ENCODE data around the gene ATP2A1. TPM values are rescaled to one million over a fixed set of nuclear protein-coding genes. Genes with fewer than 3 reads are reported as not detected.

The ATP2A1 gene
- total and polyA plus RNA-seq, 7 donors: 169 to 2,539 (median 1,569) TPM

DNA sequence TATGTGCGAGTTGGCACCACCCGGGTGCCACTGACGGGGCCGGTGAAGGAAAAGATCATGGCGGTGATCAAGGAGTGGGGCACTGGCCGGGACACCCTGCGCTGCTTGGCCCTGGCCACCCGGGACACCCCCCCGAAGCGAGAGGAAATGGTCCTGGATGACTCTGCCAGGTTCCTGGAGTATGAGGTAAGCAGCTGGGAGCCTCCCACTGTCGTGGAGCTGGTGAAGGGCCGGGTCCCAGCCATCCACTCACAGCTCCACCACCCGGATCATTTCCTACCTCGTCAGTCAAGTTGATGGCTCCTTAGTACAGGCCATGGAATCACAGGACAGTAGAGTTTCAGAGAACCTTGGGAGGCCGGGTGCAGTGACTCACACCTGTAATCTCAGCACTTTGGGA lies 20.0 kb downstream of the ATP2A1 start:
- peak overlapping the region; percentile 72 for H3K27ac ChIP-seq
- peak; percentile 36 to 69 (median 54) for ATAC-seq
- H3K4me3 ChIP-seq: no peak overlapping the region
- intact Hi-C loops (cut with DNase I): no loop called here
- no peaks in the 10 kb centered on the region for H3K27me3 ChIP-seq (ENCODE audit: insufficient read depth in 3 of 3, low read length in 2 of 3)
- peak in 1 of 2 donors; percentile 73 for DNase-seq
- no peaks in the 10 kb centered on the region for H3K9me3 ChIP-seq
- peaks cover 0 to 96% of the 10 kb centered on the region in 2 donors for H3K36me3 ChIP-seq (ENCODE audit: insufficient read depth in 1 of 2, low read depth in 1 of 2)
- TF ChIP-seq, protein P1, sequence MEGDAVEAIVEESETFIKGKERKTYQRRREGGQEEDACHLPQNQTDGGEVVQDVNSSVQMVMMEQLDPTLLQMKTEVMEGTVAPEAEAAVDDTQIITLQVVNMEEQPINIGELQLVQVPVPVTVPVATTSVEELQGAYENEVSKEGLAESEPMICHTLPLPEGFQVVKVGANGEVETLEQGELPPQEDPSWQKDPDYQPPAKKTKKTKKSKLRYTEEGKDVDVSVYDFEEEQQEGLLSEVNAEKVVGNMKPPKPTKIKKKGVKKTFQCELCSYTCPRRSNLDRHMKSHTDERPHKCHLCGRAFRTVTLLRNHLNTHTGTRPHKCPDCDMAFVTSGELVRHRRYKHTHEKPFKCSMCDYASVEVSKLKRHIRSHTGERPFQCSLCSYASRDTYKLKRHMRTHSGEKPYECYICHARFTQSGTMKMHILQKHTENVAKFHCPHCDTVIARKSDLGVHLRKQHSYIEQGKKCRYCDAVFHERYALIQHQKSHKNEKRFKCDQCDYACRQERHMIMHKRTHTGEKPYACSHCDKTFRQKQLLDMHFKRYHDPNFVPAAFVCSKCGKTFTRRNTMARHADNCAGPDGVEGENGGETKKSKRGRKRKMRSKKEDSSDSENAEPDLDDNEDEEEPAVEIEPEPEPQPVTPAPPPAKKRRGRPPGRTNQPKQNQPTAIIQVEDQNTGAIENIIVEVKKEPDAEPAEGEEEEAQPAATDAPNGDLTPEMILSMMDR (IDR thresholded peaks at IDR 0.05): no peak
- peaks cover 7% of the 10 kb centered on the region for H3K4me1 ChIP-seq
- 64 to 83% (median 72%) methylated on average over 15 of the region's 15 CpGs for WGBS, 3 donors

GRCh38 chr16:28898942-28899341 lies 20.7 kb downstream of the ATP2A1 start:
- Histone ChIP-seq H3K9me3 (no peaks in the 10 kb centered on the region), H3K27ac (peak overlapping the region; percentile 72), H3K27me3 (ENCODE audit: insufficient read depth in 3 of 3, low read length in 2 of 3) (no peaks in the 10 kb centered on the region), H3K36me3 (ENCODE audit: insufficient read depth in 1 of 2, low read depth in 1 of 2) (peaks cover 0 to 96% of the 10 kb centered on the region in 2 donors), H3K4me3 (no peak overlapping the region), H3K4me1 (peaks cover 7% of the 10 kb centered on the region)
- intact Hi-C loops (cut with DNase I): no loop called here
- TF ChIP-seq, protein P1 (IDR thresholded peaks at IDR 0.05): no peak
- DNase-seq (no peak), ATAC-seq (peak; percentile 52 to 73 (median 64))
- 42 to 63% (median 43%) methylated on average over 4 of the region's 4 CpGs for WGBS, 3 donors

DNA sequence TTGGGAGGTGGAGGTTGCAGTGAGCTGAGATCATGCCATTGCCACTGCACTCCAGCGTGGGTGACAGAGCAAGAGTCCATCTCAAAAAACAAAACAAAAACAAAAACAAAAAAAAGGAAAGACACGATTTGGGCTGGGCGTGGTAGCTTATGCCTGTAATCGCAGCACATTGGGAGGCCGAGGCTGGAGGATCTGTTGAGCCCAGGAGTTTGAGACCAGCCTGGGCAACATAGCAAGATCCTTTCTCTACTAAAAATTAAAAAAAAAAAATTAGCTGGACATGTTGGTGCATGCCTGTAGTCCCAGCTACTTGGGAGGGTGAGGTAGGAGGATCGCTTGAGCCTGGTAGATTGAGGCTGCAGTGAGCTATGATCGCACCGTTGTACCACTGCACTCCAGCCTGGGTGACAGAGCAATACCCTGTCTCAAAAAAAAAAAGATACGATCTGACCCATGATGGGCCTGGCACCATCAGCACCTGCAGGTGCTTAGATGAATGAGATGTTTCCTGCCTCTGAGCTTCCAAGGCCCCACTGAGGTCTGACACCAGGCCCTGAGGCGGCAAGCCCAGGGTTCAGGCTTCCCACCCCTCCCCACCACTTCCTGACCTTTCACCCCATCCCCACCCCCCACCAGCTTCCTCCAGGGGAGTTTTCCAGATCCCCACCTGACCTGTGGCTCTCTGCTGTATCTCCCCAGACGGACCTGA lies 21.7 kb downstream of the ATP2A1 start:
- DNase-seq: no peak
- TF ChIP-seq, protein P1 (IDR thresholded peaks at IDR 0.05): no peak
- 76 to 87% (median 81%) methylated on average over 11 of the region's 11 CpGs for WGBS, 3 donors
- no peak for ATAC-seq
- Histone ChIP-seq H3K4me1 (peaks cover 7% of the 10 kb centered on the region), H3K9me3 (no peaks in the 10 kb centered on the region), H3K27me3 (ENCODE audit: insufficient read depth in 3 of 3, low read length in 2 of 3) (no peaks in the 10 kb centered on the region), H3K36me3 (ENCODE audit: insufficient read depth in 1 of 2, low read depth in 1 of 2) (peaks cover 0 to 96% of the 10 kb centered on the region in 2 donors), H3K4me3 (no peak overlapping the region), H3K27ac (no peak overlapping the region)
- intact Hi-C loops (cut with DNase I): no loop called here

- TF ChIP-seq, protein P1 (IDR thresholded peaks at IDR 0.05): no peak
- ATAC-seq (no peak), DNase-seq (no peak)
- H3K4me1 ChIP-seq: peaks cover 7% of the 10 kb centered on the region
- 74 to 88% (median 83%) methylated on average over 25 of the region's 25 CpGs for WGBS, 3 donors
- H3K27ac ChIP-seq: no peak overlapping the region
- no peak overlapping the region for H3K4me3 ChIP-seq
- peaks cover 0 to 94% of the 10 kb centered on the region in 2 donors for H3K36me3 ChIP-seq (ENCODE audit: insufficient read depth in 1 of 2, low read depth in 1 of 2)
- intact Hi-C loops (cut with DNase I): no loop called here
- H3K9me3 ChIP-seq: no peaks in the 10 kb centered on the region
- H3K27me3 ChIP-seq (ENCODE audit: insufficient read depth in 3 of 3, low read length in 2 of 3): no peaks in the 10 kb centered on the region
Observed at GRCh38 chr16:28900601-28901000, 22.3 kb downstream of the ATP2A1 start.

GRCh38 chr16:28901862-28902261 lies 23.6 kb downstream of the ATP2A1 start:
- whole genome bisulfite sequencing, 3 donors: 83% methylated on average over 14 to 15 of the region's 15 CpGs
- Histone ChIP-seq H3K27me3 (ENCODE audit: insufficient read depth in 3 of 3, low read length in 2 of 3) (no peaks in the 10 kb centered on the region), H3K9me3 (no peaks in the 10 kb centered on the region), H3K27ac (no peak overlapping the region), H3K36me3 (ENCODE audit: insufficient read depth in 1 of 2, low read depth in 1 of 2) (peaks cover 0 to 89% of the 10 kb centered on the region in 2 donors), H3K4me1 (peaks cover 4% of the 10 kb centered on the region), H3K4me3 (no peak overlapping the region)
- DNase-seq (no peak), ATAC-seq (no peak)
- TF ChIP-seq, protein P1 (IDR thresholded peaks at IDR 0.05): no peak
- intact Hi-C loops (cut with DNase I): no loop called here

Measured in psoas muscle (tissue), 8 donors.